GM18909 (cell line): ENCODE measurements around the gene SGK1.
A peak's percentile ranks its signal among the peaks of the same experiment; 100 is the strongest.
"Not testable (repeated sequence)": the region's sequence is repeated elsewhere in the genome, so short reads cannot be mapped to it uniquely, and the experiment has no call there.

ENCODE experiments used
- ATAC-seq: cut with Tn5 transposase; IDR thresholded peaks from one replicate; pipeline ENCODE4 v1.9.1; 2021; ENCODE audit warnings: mild to moderate bottlenecking; ENCODE audit not compliant: unreplicated experiment, poor library complexity

The SGK1 gene

DNA sequence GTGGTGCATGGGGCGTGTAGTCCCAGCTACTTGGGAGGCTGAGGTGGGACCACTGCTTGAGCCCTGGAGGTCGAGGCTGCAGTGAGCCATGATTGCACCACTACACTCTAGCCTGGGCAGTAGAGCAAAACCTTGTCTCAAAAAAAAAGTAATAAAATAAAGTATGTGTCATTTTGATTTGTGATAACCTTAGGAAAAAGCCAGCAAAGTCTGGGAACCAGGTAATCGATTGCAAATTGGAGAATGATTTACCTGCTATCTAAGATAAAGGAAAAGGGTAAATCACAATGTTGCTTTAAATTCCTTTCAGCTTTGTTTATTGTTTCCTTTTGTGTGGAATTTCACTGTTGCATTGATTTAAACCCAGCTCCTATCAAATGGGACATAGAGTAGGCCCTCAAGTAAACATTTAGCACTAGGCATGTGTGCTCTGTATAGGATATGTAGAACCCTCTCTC, 59.0 kb downstream of the SGK1 start:
- no peak for ATAC-seq

DNA sequence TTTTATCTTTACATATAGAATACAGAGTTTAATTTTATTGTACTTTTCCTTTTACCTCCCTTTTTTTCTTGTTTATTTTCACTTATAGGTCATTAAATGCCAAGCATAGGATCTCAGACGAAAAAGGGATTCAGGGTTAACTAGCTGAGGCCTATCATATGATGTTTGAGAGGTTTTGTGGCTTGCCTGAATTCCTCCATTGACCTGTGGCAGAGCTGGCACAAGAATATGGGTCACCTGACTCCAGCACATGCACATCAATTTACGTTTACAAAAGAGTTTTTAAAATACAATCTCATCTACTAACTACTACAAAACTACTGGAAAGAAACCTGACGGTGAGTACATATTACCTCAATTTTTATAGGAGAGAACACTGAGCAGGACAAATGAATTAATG, 60.4 kb downstream of the SGK1 start:
- ATAC-seq = no peak

- no peak for ATAC-seq
These were observed 61.0 kb downstream of the SGK1 start for GRCh38 chr6:134256862-134257261.

GRCh38 chr6:134255280-134255679, 62.6 kb downstream of the SGK1 start:
- not testable (repeated sequence) for ATAC-seq

GRCh38 chr6:134254118-134254517, 63.8 kb downstream of the SGK1 start:
- no peak for ATAC-seq

- ATAC-seq = no peak
These were observed 64.2 kb downstream of the SGK1 start for GRCh38 chr6:134253681-134254080.

DNA sequence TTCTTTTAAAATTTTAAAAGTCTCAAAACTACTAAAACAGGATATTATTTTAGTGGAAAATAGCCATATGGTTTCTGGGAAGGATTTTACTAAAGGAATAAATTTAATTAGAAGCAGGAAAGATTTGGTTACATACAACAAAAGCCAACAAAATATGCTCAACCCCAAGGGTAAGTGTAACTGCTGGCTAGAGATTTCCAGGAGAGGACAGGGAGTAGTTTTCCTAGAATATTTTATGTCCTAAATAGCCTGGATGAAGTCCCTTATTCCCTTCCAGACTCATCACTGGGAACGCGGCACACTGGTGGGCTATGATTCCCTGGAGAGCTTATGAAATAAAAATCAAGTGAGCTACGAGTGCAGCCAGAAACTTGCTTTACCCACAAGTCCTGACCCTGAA, 66.6 kb downstream of the SGK1 start:
- ATAC-seq = no peak

DNA sequence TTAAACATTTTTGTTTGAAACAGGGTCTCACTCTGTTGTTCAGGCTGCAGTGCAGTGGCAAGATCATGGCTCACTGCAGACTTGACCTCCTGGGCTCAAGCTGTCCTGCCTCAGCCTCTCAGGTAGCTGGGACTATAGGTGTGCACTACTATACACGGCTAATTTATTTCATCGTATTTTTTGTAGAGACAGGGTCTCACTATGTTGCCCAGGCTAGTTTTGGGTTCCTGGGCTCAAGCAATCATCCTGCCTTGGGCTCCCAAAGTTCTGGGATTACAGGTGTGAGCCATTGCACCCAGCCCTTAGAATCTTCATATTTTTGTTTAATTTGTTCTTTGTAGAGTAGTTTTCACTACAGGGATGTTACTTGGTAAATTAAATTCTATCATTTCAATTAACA, 67.1 kb downstream of the SGK1 start:
- ATAC-seq = no peak

DNA sequence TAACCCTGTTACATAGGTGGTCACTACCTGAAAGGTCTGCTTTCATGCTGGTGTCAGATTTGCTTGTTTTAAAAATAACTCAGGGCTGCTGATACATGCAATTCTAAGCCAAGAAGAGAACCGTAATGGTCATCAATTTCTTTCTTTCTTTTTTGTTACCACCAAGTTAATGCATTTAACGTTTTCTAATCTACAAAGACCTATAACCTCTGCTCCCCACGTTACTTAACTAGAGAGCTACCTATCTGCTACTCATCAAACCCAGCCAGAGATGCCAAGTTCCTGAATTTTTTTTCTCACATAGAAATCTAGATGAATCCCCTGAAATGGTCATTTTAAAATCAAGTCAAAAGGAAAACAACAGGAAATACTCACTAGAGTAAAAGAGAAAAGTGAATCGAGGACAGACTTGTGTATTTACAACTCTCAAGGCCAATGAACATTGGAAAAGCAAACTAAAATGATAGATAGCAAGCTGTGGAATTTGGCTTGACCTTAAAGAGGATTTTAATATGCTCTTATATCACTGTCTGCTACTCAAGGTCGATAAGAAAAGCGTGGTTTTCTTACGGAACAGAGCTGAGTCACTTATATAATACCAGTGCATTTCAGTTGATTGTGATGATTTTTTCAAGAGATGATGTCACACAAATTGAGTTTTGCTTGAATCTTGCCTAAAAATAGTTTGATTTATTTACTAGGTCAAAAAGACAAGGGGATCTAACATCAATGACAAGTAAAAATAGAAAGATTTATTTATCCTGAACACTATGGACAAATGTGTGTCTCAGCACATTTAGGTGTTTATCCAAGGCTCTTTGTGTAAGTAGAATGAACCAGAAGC, 67.9 kb downstream of the SGK1 start:
- ATAC-seq = no peak

GRCh38 chr6:134249239-134249758, 68.6 kb downstream of the SGK1 start:
- ATAC-seq = no peak

- no peak for ATAC-seq
These were observed 69.9 kb downstream of the SGK1 start for GRCh38 chr6:134247844-134248580.

DNA sequence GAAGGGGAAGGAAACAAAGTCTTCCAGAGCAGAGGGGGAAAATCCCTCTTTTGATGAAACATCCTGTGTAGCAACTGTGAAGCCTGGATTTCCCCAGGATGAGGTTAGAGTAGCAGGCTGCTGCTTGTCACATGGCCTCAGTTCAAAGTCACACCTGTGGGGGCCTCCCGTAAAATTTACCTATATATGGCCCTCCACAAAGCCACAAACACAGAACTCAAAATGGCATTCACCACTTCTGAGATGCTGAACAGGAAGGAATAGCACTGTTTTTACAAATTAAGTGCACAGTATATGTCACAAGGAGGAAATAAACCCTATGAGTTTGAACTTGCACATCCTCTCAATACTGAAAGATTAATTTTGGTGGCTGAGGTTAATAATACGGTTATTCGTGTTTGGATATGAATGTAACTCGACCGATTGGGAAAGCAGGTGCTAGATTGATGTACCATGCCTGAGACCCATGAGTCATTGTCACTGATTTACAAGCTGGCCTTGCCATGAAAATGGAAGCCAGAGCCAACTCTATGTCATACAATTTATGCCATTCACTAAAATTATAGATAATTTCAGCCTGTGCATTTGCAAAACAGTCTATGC, 70.6 kb downstream of the SGK1 start:
- peak; percentile 96 for ATAC-seq

DNA sequence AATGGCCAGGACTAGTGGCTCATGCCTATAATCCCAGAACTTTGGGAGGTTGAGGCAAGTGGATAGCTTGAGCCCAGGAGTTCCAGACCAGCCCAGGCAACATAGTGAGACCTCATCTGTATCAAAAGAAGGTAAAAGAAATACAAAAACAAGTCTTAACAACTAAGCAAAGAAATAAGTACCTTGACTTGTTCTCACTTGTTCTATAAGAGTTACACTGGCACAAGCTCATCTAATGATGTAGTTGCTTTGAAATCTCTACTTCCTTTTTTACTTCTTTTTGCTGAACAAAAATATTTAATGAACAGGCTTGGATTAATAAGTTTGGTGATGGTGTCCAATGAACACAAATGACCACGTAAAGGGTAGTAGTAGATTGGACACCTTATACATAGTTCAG, 72.2 kb downstream of the SGK1 start:
- ATAC-seq = no peak

DNA sequence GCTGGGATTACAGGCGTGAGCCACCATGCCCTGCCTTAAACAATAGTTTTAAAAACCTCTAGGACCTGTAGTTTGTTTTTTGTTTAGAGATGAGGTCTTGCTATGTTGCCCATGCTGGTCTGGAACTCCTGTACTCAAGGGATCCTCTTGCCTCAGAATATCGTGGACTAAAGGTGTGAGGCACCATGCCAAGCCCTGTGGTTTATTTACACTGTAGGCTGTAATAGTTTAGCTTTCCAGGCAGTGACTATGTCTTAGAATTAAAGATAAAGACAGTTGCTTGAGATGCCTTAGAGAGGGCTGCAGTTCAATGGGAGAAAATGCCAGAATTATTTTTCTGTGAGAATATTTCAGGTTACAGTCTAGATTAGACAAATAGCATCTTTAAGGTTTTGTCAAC, 72.9 kb downstream of the SGK1 start:
- ATAC-seq = no peak

- no peak for ATAC-seq
These were observed 77.1 kb downstream of the SGK1 start for GRCh38 chr6:134240665-134241431.

DNA sequence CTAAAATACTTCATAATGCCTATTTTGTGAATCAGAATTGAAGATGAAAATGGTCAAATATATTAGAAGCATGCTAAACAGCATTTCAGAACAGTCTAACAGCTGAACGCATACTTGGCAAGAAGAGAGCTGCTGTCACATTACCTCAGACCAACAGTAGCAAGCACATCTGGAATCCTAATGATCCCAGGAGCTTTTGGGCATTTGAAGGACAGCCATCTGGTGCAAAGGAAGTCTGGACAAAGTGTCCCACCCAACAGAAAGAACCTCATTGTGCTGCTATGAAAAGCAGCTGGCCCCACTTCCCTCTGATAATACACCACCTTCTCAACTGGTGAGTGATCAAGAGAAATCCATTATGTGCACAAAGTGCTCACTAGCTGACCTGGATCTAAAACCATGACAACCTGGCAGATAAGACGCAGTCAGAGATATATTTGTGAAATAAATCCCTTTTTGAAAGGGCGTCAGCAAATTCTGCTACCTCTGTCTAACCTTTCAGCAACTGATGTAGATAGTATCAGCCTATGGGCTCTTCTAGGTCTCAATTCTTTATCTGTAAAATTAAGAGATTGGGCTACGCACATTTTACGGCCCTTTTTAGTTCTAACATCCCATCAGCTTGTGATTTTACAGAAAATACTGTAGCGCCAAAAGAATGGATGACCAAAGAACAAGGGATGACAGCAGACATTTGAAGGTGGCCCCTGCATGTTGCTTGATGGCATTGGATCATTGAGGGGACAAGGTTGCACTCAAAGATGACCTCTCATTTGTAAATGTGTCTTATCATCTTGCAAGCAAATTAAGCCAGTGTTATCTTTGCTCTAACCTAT, 78.7 kb downstream of the SGK1 start:
- ATAC-seq = no peak

DNA sequence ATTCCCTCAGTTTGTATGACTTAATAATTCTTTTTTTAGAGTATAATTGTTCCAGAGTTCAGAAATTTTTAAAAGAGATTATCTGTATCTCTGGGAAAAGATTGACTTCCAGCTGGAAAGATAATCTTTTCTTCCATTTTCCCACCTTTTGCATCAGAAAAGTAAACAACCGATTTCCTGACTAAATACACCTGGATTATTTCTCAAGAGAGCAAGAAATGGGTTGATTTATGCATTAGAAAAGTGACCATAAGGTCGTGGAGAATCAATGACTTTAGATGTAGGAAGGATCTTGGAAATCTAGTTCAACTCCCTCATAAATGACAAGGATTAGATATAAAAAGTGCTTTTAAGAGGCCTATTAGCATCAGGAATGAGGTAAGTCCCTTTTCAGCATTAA, 79.9 kb downstream of the SGK1 start:
- ATAC-seq = no peak

- ATAC-seq = peak; percentile 95
These were observed 81.8 kb downstream of the SGK1 start for GRCh38 chr6:134235937-134236751.

DNA sequence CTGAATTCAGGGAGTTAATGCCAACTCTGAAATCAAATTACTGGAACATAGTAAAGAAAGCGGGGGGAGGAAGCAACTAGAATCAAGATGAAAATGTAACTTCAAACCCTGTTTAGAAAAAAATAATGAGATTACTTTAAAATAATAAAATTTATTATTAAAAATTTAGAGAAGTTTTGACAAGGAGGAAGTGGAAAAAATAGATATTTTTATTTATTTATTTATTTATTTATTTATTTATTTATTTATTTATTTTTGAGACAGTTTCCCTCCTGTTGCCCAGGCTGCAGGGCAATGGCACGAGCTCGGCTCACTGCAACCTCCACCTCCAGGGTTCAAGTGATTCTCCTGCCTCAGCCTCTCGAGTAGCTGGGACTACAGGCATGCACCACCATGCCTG, 82.6 kb downstream of the SGK1 start:
- not testable (repeated sequence) for ATAC-seq
